BLaER1 treated with 17β-estradiol and CSF1 and Interleukin-3, amounts not matched to agents 10 nM and 100 nM (cell line): Measurements from ENCODE around the gene SLC8A3.

Source experiments
- H3K27ac ChIP-seq, 11 experiments: shearing (Covaris generic); formaldehyde crosslinking; 2 replicates each; pipeline ENCODE4 v1.8.1; 2022
- H3K27me3 ChIP-seq, 11 experiments: shearing (Covaris generic); formaldehyde crosslinking; 2 replicates each; pipeline ENCODE4 v1.8.1; 2022
- H3K36me3 ChIP-seq, 11 experiments: shearing (Covaris generic); formaldehyde crosslinking; 2 replicates each; pipeline ENCODE4 v1.8.1; 2022
- H3K4me1 ChIP-seq, 10 experiments: shearing (Covaris generic); formaldehyde crosslinking; 2 replicates each; pipeline ENCODE4 v1.8.1; 2022
- H3K4me2 ChIP-seq, 11 experiments: shearing (Covaris generic); formaldehyde crosslinking; 2 replicates each; pipeline ENCODE4 v1.8.1; 2022
- H3K4me3 ChIP-seq, 10 experiments: shearing (Covaris generic); formaldehyde crosslinking; 2 replicates each; pipeline ENCODE4 v1.8.1; 2022
- H3K9ac ChIP-seq, 11 experiments: shearing (Covaris generic); formaldehyde crosslinking; 2 replicates each; pipeline ENCODE4 v1.8.1; 2022
- H3K9me3 ChIP-seq, 11 experiments: shearing (Covaris generic); formaldehyde crosslinking; replicated peaks in 1 of 11; 2 replicates each; pipeline ENCODE4 v1.8.1; 2022
- H4K20me1 ChIP-seq, 11 experiments: shearing (Covaris generic); formaldehyde crosslinking; 2 replicates each; pipeline ENCODE4 v1.8.1; 2022
- Cebpa-rat ChIP-seq, 11 experiments: shearing (Covaris generic); IDR thresholded peaks; 2 replicates each; pipeline ENCODE4 v1.8.1; 2022

Gene SLC8A3

DNA sequence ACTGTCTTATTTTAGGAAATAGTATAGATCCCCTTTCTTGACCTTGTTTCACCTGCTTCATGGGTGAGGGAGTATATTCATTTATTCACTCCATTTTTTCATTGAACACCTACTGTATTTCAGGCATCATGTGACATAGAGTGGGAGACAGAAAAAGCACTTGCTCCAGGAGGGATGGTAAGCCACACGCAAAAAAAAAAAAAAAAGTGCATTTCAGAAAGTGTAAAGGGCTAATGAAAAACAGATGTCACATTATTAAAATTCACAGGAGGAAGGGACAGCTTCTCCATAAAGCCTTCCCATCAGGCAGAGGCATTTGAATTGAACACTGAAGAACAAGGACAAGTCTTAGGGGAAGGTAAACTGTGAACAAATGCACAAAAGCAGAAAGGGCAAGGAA, 7.5 kb downstream of the SLC8A3 start:
- Histone ChIP-seq H4K20me1 (no peaks in the 10 kb centered on the region), H3K4me2 (no peak overlapping the region), H3K27me3 (peaks cover 0 to 9% (median 0%) of the 10 kb centered on the region in 11 experiments; a peak in 3 of 22 replicates), H3K27ac (no peak overlapping the region), H3K4me3 (no peak overlapping the region), H3K36me3 (no peaks in the 10 kb centered on the region), H3K9ac (no peak overlapping the region), H3K4me1 (peaks cover 0 to 2% (median under 1%) of the 10 kb centered on the region in 10 experiments; a peak in 8 of 20 replicates), H3K9me3 (0 out of 22 replicates have a peak, but pooled peaks cover 0 to 10% (median 0%) of the 10 kb centered on the region in 11 experiments)
- TF ChIP-seq Cebpa-rat (IDR thresholded peaks at IDR 0.05) = no peak

DNA sequence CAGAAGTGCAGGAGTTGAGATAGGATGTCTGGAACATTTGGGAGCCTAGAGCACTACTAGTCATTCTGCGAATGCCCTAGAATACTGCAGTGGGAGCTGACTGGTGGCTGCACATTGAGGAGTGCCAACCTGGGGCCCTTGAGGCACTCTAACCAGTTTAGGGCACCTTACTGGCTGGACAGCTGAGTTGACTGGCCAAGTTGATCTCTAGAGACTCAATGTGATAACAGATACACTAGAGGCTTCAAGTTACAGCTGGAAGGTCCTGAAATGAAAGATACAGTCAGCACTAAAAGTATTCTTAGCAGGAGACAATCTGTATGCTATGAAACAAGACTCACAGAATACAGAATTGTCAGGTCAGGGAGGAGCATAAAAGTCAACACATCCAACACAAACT, 8.0 kb downstream of the SLC8A3 start:
- Histone ChIP-seq H3K27ac (no peak overlapping the region), H3K9me3 (0 out of 22 replicates have a peak, but pooled peaks cover 0 to 4% (median 0%) of the 10 kb centered on the region in 11 experiments), H3K4me3 (no peak overlapping the region), H3K27me3 (peaks cover 0 to 4% (median 0%) of the 10 kb centered on the region in 11 experiments; a peak in 2 of 22 replicates), H4K20me1 (no peaks in the 10 kb centered on the region), H3K36me3 (no peaks in the 10 kb centered on the region), H3K9ac (no peak overlapping the region), H3K4me1 (no peaks in the 10 kb centered on the region), H3K4me2 (no peak overlapping the region)
- no peak for TF ChIP-seq Cebpa-rat (IDR thresholded peaks at IDR 0.05)

DNA sequence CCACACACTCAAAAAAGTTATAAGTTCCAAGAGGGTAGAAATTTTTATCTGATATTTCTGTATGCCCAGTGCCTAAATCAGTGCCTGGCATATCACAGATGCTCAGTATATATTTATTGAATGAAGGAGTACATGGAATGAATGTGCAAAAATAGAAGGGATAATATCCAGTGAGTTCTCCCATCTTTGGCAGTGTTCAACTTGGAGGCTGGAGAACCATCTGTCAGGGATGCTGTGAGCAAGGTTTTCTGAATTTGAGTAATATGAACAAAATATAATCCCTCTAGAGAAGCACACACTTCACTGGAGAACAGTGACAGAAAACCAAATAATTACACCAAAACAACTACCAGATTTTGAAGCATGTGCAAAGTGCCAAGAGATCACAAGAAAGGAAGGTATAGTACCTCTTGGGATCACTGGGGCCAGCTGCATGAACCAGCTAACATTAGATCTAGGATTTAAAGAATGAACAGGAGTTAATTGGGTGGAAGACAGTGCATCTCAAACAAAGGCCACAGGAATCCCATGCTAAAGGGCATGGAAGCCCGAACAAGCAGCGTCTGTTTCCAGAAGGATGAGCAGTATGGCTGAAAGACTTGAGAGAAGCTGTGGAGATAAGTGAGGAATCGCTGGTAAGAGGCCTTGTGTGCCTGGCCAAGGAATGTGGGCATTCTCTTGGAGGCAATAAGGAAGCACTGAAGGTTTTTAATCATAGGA, 11.5 kb downstream of the SLC8A3 start:
- no peak overlapping the region for H3K27ac ChIP-seq
- no peak overlapping the region for H3K4me3 ChIP-seq
- no peak overlapping the region for H3K4me2 ChIP-seq
- no peaks in the 10 kb centered on the region; a peak in 1 of 22 replicates for H3K27me3 ChIP-seq
- no peak overlapping the region for H3K9ac ChIP-seq
- H3K4me1 ChIP-seq = peaks cover 0 to under 1% (median 0%) of the 10 kb centered on the region in 10 experiments; a peak in 1 of 20 replicates
- no peak for TF ChIP-seq Cebpa-rat (IDR thresholded peaks at IDR 0.05)
- H3K9me3 ChIP-seq = no peaks in the 10 kb centered on the region
- no peaks in the 10 kb centered on the region for H4K20me1 ChIP-seq
- no peaks in the 10 kb centered on the region for H3K36me3 ChIP-seq

DNA sequence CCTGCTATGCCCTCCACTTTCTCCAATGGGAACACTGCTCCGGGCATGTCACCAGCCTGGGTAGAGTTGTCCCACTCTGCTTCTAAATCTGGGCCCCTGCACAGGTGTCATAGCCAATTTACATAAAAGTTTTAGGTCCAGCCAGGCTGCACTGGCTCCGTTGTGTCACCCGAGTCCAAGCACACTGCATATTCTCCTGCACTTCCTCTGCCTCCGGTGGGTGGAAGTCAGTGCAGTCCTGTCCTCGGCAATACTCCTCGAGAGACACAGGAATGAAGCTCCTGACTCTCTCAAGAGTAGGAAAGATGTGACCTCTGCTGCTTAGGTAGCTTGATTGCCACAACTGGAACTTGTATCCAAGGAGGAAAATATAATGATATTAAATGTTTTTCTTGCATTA, 15.2 kb downstream of the SLC8A3 start:
- Histone ChIP-seq H3K36me3 (no peaks in the 10 kb centered on the region), H3K27ac (no peak overlapping the region), H3K4me2 (no peak overlapping the region), H4K20me1 (no peaks in the 10 kb centered on the region), H3K4me1 (peaks cover 0 to 11% (median 2%) of the 10 kb centered on the region in 10 experiments; a peak in 9 of 20 replicates), H3K9me3 (no peaks in the 10 kb centered on the region), H3K9ac (no peak overlapping the region), H3K27me3 (no peaks in the 10 kb centered on the region), H3K4me3 (no peak overlapping the region)
- TF ChIP-seq Cebpa-rat (IDR thresholded peaks at IDR 0.05) = no peak

DNA sequence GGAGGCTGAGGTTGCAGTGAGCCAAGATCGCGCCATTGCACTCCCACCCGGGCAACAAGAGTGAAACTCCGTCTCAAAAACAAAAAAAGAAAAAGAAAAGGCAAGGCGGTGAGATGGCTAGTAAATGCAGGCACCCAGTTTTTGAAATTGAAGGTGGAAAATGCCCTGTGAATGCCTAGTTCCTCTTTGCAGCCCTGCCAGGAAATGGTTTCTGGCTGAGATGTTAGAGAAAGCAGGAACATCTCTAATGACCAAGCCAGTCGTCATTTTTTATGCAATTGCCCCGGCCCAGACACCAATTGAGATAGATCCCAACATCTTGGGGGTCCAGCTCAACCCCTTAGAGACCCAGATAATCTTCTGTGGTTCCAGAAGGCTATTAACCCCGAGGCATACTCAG, 17.0 kb downstream of the SLC8A3 start:
- Histone ChIP-seq H3K4me1 (peaks cover 0 to 11% (median 2%) of the 10 kb centered on the region in 10 experiments; a peak in 9 of 20 replicates), H3K4me2 (peak overlapping the region in 4 of 11 experiments; percentile 13 to 52 (median 40); a peak in 6 of 22 replicates), H3K27ac (no peak overlapping the region), H4K20me1 (no peaks in the 10 kb centered on the region), H3K4me3 (no peak overlapping the region), H3K27me3 (no peaks in the 10 kb centered on the region), H3K9ac (no peak overlapping the region), H3K9me3 (no peaks in the 10 kb centered on the region), H3K36me3 (no peaks in the 10 kb centered on the region)
- no peak for TF ChIP-seq Cebpa-rat (IDR thresholded peaks at IDR 0.05)

DNA sequence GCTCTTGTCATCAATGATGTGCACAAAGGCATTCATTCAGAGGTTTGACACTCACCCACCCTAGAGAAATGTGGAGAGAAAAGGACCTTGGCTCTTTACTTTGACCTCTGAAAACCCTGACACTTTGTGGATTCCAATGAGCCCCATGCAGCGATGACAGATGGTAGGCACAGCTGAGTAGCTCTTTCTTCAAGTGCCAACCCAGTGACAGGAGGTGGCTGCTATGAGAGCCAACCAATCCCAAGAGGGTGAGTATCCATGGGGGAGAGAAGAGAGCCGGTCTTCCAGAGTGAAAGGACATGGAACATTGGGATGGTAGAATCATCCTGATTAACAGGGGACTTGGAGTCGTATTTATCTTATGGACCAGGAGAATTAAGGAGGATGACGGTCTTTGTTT, 17.8 kb downstream of the SLC8A3 start:
- Histone ChIP-seq H3K4me2 (peak overlapping the region in 2 of 11 experiments; percentile 35 to 52; a peak in 2 of 22 replicates), H3K27me3 (no peaks in the 10 kb centered on the region), H3K9ac (no peak overlapping the region), H4K20me1 (no peaks in the 10 kb centered on the region), H3K27ac (no peak overlapping the region), H3K4me1 (peaks cover 0 to 11% (median 2%) of the 10 kb centered on the region in 10 experiments; a peak in 9 of 20 replicates), H3K36me3 (no peaks in the 10 kb centered on the region), H3K4me3 (no peak overlapping the region), H3K9me3 (no peaks in the 10 kb centered on the region)
- TF ChIP-seq Cebpa-rat (IDR thresholded peaks at IDR 0.05) = no peak

DNA sequence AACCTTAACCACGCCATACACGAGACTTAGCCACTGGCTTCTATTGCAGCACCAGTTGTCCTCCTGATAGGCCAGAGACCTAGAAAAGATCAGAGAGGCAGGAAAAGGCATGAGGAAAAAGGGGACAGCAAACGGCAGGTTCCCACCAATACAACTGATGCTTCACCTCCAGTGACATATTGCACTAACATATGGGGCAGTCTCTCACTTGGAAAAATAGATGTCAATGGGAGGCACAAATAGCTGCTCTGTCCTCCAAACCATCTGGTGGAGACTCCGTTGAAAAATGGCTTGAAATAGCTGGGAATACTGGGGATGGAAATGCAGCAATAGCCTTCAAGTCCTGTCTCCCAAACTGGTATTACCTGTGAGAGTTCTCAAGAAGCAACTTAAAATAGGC, 20.3 kb downstream of the SLC8A3 start:
- TF ChIP-seq Cebpa-rat (IDR thresholded peaks at IDR 0.05) = no peak
- Histone ChIP-seq H3K4me2 (no peak overlapping the region), H3K27me3 (no peaks in the 10 kb centered on the region), H3K4me1 (peaks cover 0 to 11% (median 2%) of the 10 kb centered on the region in 10 experiments; a peak in 9 of 20 replicates), H3K4me3 (no peak overlapping the region), H4K20me1 (no peaks in the 10 kb centered on the region), H3K9ac (no peak overlapping the region), H3K36me3 (no peaks in the 10 kb centered on the region), H3K9me3 (no peaks in the 10 kb centered on the region), H3K27ac (no peak overlapping the region)

DNA sequence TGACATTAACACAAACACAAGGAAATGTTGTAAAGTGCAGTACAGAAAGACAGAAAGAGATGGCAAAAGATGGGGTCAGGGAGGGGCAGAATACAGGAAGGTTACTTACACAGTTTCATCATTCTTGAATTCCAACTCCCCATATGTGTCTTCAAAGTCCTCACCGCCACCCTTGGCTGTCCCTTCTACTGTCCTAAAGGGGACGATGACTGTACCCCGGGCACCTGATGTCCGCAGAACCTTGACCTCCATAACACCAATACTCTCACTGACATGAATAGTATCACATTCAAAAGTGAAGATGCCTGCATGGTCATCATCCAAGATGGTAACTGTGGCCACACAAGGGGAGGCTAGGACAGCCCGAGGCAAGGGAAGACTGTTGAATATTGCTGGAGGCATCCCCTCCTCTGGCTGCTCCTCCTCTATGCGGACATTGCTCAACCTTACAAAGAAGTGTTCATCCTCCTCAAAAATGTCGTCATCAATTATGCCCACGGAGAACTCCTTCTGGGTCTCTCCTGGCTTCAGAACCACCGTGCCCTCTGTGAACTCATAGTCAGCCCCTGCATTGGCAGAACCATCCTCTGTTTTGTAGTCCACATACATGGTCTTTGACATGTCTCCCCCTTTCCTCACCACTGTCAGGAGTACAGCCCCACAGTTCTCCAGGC, 22.1 kb downstream of the SLC8A3 start:
- no peaks in the 10 kb centered on the region for H4K20me1 ChIP-seq
- no peak overlapping the region for H3K4me3 ChIP-seq
- no peak for TF ChIP-seq Cebpa-rat (IDR thresholded peaks at IDR 0.05)
- no peaks in the 10 kb centered on the region for H3K27me3 ChIP-seq
- no peak overlapping the region for H3K9ac ChIP-seq
- no peaks in the 10 kb centered on the region for H3K36me3 ChIP-seq
- H3K9me3 ChIP-seq = no peaks in the 10 kb centered on the region
- no peak overlapping the region for H3K4me2 ChIP-seq
- peaks cover 0 to 6% (median 2%) of the 10 kb centered on the region in 10 experiments; a peak in 9 of 20 replicates for H3K4me1 ChIP-seq
- H3K27ac ChIP-seq = no peak overlapping the region

DNA sequence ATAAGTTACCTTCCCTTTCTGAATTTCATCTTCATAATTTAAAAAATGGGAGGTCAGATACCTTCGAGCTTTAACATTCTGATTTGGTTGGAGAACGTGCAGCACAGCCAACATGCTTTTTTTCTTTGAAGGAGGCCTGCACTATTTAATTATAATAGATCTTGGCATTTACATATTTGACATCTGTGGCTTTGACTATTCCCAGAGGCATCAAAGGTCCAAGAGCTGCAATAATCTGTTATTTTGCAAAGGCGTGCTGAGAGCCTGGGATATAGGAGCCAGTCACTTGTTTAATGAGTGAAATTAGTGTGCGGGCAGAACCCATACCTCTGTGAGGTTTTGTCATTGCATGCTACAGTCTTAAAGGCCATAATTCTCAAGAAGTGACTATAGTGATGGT, 26.4 kb downstream of the SLC8A3 start:
- no peak overlapping the region for H3K4me2 ChIP-seq
- no peaks in the 10 kb centered on the region for H3K9me3 ChIP-seq
- H3K9ac ChIP-seq = no peak overlapping the region
- H3K36me3 ChIP-seq = no peaks in the 10 kb centered on the region
- no peak overlapping the region for H3K27ac ChIP-seq
- H3K4me3 ChIP-seq = no peak overlapping the region
- TF ChIP-seq Cebpa-rat (IDR thresholded peaks at IDR 0.05) = no peak
- no peaks in the 10 kb centered on the region for H3K27me3 ChIP-seq
- H4K20me1 ChIP-seq = no peaks in the 10 kb centered on the region
- no peaks in the 10 kb centered on the region for H3K4me1 ChIP-seq
